GM19438 (cell line): ENCODE data around the gene HSCB.
"Not testable (repeated sequence)": the region's sequence is repeated elsewhere in the genome, so short reads cannot be mapped to it uniquely, and the experiment has no call there.

Experiments
- ATAC-seq: cut with Tn5 transposase; IDR thresholded peaks from one replicate; pipeline ENCODE4 v1.9.1; 2021; ENCODE audit warnings: low read depth; ENCODE audit not compliant: unreplicated experiment

Gene HSCB, protein sequence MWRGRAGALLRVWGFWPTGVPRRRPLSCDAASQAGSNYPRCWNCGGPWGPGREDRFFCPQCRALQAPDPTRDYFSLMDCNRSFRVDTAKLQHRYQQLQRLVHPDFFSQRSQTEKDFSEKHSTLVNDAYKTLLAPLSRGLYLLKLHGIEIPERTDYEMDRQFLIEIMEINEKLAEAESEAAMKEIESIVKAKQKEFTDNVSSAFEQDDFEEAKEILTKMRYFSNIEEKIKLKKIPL

DNA sequence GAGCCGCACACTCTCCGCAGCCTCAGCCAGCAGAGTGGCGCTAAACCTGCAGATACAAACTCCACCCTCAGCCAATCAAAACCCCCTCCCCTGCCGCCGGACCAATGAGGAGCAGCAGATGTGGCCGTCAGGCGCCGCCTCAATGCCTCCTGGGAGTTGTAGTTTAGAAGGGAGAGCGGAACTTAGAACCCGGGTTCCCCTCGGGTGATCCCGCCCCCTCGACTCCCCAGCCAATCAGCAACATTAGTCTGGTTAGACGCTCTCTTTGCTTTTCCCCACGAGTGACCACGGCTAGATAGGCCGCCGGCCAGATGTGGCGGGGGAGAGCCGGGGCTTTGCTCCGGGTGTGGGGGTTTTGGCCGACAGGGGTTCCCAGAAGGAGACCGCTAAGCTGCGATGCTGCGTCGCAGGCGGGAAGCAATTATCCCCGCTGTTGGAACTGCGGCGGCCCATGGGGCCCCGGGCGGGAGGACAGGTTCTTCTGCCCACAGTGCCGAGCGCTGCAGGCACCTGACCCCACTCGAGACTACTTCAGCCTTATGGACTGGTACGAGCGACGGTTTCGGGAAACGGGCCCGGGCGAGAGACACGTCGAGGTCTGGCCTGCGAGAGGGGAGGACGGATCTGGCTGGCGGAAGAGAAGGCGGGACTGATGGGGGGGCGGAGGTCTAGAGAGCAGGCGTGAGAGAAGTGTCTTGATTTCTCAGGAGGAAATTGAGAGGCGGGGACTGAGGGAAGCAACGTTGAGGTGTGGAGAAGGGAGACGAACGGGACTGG is at the start of gene HSCB, which contains the start of gene CHEK2:
Gene HSCB (plus strand): TSS at position 255 of the 777 bp plus-strand sequence. CDS start 57 bp downstream, at position 312.
Gene CHEK2 (minus strand): TSS at position 36 of the 777 bp plus-strand sequence. CDS start 7,099 bp downstream, outside the sequence.
- ATAC-seq = peak; percentile 87

DNA sequence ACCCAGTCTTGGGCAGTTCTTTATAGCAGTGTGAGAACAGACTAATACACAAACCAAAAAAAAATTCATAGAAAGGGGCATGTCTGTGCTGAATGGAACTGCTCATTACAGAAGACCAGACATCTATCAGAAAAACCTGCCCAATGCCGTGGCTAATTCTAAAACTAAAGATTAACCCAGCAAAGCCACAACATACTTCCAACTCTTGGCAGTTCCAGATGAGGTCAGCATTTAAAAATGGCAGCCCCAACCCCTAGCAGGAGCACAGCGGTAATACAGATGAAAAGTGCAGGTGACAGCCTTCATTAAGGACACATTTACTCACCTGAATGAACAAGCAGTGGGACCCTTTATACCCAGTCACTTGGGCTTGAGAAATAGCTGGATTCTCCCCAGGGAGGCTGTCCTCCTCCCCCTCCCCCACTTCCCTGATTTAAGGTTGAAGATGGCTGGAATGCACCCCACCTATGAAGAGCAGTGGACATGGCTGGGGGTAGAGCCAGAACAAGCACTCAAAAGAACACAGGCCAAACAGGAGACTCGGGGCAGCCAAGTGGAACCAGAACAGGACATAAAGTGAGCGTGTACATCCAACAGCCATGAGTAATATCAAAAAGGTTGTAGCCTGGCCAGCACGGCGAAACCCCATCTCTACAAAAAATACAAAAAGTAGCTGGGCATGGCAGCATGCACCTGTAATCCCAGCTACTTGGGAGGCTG is 48.6 kb upstream of the HSCB start:
- not testable (repeated sequence) for ATAC-seq

DNA sequence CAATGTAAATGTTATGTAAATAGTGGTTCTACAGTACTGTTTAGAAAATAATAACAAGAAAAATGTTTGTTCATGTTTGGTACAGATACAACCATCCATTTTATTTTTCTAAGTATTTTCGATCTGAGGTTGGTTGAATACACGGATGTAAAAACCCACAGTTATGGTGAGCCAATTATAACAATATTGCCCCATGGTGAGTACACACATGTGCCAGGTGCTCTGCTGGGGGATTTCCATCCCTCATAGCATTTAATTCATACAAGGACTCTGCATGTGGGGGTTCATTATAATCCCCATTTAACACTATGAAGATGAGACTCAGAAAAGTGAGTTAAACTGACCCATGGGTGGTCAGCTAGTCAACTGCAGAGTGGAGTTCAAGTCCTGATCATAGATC is 38.9 kb upstream of the HSCB start:
- no peak for ATAC-seq

DNA sequence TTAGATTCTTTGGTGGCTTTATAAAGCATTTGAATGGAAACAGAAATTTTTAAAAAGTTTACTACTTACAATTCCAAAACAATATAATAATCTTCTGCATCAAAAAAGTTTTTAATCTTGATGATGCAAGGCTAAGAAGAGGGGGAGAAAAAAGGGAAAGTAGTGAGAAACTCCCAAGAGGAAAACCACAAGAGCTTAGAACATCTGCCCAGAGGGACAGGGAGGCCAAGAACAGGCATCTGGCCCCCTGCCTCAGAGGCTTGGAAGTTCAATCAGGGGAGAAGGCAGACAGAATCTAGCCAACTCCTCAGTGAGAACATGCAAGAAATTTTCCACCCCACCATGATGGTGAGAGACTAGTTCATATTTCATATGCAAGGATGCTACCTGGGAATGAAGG is 38.4 kb upstream of the HSCB start:
- no peak for ATAC-seq

DNA sequence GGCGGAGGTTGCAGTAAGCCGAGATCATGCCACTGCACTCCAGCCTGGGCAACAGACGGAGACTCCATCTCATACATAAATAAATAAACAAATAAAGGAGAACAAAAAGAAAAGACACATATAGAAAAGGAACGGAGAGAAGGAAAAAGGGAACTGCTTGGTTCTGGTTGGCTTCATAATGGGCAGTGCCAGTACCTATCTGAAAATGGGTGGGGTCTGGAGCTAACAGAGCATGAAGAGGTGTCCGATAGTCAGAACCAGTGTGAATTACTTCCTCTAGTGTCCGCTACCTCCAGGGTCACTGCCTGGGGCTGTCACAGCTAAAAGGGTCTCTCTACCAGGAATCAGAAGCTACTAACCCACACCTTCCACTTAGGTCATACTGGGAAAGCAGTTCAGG is 35.0 kb upstream of the HSCB start:
- ATAC-seq = no peak

DNA sequence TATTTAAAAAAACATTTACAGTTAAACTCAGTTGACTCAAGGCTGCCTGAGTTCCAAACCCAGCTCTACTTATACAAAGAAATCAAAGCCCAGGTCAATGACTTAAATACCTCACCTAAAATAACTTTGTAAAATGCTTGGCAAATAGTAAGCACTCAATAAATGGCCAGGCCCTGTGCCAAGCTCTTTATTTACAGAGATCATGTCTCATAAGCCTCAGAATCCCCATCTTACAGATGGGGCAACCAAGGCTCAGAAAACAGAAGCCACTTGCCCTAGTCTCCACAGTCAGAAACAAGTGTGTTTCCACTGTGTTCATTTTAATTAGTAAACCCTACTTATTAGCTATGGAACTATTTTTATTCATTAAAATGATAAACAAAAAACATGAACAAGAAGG is 31.7 kb upstream of the HSCB start:
- ATAC-seq = no peak

DNA sequence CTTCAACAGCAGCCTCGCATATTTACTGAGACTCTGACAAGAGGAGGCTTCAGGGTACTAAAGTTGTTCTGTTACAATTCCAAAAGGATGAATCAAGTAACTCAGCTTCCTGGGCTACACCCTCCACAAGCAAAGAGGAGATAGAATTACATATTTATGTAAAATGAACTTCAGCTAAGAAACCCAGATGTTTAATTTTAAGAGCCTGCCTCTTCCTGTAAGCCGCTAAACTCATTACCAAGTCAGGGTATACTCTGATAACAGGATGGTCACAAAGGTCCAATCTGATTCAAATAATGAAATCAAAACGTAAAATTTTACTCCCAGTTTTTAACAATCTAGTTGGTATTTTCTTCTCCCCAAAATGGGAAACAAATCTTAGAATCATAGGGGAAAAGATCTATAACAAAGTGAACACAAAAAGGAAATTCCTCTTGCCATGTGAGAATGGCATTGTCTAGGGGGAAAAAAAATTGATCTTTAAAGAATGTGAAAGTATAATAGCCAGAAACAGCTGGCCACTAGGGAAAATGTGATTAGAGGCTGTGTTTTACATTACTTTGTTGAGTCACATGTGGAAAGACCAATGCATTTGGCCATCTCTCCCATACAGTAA is 31.2 kb upstream of the HSCB start:
- no peak for ATAC-seq

DNA sequence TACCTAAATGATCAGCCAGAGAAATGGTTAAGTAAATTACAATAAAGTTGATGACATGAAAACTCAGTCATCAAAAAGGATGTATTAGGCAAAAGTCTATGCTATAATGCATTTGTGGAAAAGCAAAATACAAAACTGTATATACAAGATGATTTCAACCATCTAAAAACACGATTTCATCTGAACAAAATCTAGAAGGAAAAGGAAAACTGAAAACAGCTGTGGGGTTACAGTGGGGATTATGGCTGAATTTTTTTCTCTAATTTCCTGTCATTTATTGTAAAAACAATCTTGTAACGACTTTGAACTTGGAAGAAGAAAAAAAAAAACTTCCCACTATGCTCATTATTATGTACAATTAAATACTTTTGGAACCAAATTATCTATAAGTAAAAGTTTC is 30.5 kb upstream of the HSCB start:
- no peak for ATAC-seq

DNA sequence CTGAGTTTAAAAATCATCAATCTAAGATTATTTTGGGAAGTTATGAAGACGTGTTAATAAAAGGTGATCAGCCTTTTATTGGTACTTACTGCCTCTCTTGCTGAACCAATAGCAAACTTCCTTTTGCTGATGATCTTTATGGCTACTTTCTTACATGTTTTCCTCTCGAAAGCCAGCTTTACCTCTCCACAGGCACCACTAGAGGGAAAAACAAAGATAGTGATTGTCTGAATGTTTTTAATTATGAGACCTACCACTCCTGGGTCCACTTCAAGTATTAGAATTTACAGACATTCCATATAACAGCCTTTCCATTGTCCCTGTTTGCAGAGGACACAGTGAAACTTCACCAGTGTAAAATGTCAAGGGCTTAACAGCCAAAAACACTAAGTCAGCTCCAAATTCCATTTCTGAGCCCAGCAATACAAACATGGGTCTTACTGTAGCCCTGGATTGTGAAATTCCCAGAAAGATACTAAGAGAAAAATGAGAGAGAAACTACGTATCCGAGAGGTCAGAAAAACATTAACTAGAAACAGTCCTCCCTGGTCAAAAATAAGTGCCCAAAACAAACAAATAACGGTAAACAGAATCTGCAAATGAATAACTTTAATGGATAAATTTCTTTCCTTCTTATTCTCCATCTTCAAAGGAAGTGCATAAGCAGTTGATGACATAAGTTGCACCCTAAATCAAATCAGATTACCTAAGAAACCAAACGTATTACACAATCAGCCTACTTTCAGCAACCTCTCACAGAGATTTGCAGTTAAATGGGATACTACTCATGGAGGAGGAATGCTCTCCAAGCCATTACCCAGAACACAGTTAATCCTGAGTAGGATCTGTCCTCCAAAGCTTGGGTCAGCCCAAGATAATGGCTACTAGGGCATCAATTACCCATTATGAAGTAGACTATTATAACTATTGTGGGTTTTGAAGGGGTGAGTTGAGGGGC is 29.7 kb upstream of the HSCB start:
- no peak for ATAC-seq

DNA sequence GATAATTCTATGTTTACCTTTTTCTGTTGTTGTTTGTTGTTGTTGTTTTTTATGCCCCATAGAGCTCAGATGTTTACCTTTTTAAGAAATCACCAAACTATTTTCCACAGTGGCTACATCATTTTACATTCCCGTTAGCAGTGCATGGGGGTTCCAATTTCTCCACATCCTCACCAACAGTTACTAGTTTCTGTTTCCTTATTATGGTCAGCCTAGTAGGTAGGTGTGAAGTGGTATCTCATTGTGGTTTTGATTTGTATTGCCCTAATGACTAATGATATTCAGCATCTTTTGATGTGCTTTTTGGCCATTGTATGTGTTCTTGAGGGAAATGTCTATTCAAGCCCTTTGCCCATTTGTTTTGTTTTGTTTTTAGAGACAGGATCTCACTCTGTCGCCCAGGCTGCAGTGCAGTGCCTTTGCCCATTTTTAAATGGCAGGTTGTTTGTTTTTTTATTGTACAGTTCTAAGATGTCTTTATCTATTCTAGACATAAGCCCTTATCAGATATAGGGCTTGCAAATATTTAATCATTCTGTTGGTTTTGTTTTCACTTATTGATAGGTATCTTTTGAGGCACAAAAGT is 27.7 kb upstream of the HSCB start:
- no peak for ATAC-seq

DNA sequence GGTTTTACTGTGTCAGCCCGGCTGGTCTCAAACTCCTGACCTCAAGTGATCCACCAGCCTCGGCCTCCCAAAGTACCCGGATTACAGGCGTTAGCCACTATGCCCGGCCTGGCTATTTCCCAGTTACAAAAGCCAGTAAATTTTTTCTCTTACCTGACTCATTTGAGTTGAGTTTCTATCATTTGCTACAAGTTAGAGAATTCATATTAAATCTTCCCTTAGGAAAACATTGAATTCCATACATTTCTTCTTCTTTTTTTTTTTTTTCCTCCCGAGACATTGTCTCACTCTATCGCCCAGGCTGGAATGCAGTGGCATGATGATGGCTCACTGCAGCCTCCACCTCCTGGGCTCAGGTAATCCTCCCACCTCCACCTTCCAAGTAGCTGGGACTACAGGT is 26.2 kb upstream of the HSCB start:
- no peak for ATAC-seq

DNA sequence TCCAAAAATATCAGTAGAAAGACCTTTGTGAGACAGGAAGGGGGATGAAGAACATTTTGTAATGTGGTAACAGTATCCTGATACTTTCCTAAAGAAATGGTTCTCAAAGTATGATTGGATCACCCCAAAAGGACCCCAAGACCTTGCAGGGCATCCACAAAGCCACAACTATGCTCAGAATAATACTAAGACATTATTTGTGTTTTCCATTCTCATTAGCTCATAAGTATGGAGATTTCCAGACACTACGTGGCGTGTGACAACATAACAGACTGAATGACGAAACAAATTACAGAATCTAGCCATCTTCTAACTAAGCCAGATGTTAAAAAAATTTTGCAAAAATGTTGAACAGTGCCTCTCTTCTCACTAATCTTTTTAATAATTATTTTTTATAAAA is 25.2 kb upstream of the HSCB start:
- ATAC-seq = no peak

DNA sequence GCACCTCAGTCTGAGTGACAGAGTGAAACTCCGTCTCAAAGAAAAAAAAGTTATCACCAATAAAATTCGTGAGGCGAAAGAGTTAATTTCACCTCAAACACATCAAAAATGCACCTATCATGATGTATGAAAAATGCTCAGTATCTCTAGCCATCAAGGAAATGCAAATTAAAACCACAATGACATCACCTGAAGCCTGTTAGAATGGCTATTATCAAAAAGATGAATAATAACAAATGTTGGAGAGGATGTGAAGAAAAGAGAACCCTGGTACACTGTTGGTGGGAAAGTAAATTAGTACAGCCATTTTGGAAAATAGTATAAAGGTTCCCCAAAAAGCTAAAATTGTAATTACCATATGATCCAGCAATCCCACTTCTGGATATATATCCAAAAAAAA is 23.8 kb upstream of the HSCB start:
- no peak for ATAC-seq

DNA sequence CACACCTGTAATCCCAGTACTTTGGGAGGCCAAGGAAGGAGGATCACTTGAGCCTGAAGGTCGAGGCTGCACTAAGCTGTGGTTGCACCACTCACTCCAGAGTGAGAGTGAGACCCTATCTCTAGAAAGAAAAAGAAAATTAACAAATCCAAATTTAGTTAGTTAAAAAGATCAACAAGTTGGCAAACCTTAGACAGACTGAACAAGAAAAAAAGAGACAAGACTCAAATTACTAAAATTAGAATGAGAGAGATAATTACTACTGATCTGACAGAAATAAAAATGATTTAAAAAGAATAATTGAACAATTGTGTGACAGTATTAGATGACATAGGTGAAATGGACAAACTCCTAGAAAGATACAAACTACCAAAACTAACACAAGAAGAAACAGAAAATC is 13.8 kb upstream of the HSCB start:
- no peak for ATAC-seq

DNA sequence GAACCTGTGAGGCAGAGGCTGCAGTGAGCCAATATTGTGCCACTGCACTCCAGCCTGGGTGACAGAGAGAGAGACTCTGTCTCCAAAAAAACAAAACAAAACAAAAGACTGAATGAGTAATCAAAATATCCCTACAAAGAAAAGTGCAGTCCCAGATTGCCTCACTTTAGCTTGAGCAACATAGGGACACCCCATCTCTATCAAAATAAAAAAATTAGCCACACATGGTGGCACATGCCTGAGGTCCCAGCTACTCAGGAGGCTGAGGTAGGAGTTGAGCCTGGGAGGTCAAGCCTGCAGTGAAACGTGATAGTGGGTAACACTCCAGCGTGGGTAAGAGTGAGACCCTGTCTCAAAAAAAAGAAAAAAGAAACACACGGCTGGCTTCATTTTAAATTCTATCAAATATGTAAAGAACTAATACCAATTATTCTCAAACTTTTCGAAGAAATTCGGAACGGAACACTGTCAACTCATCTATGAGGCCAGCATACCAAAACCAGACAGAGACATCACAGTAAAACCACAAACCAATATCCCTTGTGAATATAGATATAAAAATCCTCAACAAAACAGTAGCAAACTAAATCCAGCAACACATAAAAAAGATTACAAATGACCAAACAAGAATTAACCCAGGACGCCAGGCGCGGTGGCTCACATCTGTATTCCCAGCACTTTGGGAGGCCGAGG is 13.1 kb upstream of the HSCB start:
- no peak for ATAC-seq

DNA sequence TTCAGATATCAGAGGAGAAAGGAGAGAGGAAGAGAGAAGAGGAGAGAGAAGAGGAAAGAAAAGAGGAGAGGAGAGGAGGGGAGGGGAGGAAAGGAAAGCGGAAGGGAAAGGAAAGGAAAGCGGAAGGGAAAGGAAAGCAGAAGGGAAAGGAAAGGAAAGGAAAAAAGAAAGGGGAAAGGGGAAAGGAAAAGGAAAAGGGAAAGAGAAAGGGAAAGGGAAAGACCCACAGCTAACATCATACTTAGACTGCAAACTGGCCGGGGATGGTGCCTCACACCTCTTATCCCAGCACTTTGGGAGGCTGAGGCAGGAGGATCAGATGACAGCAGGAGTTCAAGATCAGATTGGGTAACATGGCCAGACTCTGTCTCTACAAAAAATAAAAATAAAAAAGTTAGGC is 11.7 kb upstream of the HSCB start:
- ATAC-seq = no peak

DNA sequence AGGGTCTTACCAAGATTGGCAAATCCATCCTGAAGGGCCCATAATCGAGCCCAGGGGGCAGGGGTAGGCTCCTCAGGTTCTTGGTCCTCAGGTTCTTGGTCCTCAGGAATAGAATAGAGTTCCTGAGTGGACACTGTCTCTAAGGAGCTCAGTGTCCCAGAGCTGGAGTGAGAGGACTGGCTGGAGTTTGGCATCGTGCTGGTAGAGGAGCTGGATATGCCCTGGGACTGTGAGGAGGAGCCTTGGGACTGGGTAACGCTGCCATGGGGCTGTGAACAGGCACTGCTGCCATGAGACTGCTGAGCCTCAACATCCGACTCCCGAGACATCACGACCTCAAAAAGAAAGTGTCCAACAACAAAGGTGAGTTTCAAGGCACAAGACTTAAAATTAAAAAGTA is 7.4 kb upstream of the HSCB start:
- ATAC-seq = no peak

DNA sequence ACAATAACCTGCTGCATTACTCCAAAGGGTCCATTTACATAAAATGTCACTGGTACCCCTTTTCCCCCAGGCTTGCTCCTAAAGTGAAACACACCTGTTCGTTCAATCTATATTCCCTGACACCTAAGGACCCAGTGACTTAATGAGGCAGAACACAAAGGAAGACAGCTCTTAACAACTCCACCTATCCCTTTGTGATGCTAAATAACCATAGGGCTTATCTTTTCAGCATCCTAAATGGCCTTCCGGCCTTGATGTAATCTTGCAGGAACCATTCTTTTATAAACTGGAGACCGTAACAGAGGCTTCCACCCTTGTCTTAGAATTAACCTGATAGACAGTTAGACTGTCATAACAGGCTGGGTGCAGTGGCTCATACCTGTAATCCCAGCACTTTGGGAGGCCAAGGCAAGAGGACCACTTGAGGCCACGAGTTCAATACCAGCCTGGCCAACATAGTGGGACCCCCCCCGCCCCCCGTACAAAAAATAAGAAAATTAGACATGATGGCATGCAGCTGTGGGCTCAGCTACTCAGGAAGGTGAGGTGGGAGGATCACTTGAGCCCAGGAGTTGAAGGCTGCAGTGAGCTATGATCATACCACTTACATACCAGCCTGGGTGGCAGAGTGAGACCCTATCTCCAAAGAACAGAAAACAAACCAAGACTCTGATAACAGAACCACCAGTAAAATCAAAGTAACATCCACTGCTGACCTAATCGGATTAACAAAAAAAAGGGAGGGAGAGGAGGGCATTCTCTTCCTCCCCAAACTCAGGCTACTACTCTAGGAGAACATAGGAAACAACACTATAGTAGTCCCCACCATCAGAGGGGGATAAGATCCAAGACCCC is 5.3 kb upstream of the HSCB start:
- ATAC-seq = no peak
